Progenitor cell of endocrine pancreas (in vitro differentiated cells): ENCODE results near the gene LCE1E. TPM values are rescaled to one million over a fixed set of nuclear protein-coding genes. Genes with fewer than 3 reads are reported as not detected.

Experiments
- DNase-seq: peaks from one replicate; pipeline ENCODE4 v3.0.0; 2021; ENCODE audit warnings: low spot score; ENCODE audit not compliant: unreplicated experiment
- H3K27ac Mint-ChIP-seq: 2 replicates; pipeline ENCODE4 v1.8.0; 2021; ENCODE audit warnings: mild to moderate bottlenecking, moderate library complexity, mixed read lengths
- H3K27me3 Mint-ChIP-seq: 2 replicates; pipeline ENCODE4 v1.8.0; 2021; ENCODE audit warnings: mixed read lengths
- H3K36me3 Mint-ChIP-seq: 2 replicates; pipeline ENCODE4 v1.8.0; 2022; ENCODE audit warnings: mixed read lengths; ENCODE audit not compliant: insufficient read depth
- H3K4me1 Mint-ChIP-seq: 2 replicates; pipeline ENCODE4 v1.8.0; 2021; ENCODE audit warnings: low read depth, mixed read lengths
- H3K4me3 Mint-ChIP-seq: 2 replicates; pipeline ENCODE4 v1.8.0; 2021; ENCODE audit warnings: low read depth, mild to moderate bottlenecking, moderate library complexity, mixed read lengths
- H3K9me3 Mint-ChIP-seq: 2 replicates; pipeline ENCODE4 v1.8.0; 2021; ENCODE audit warnings: low read depth, mixed read lengths
- CTCF ChIP-seq: fragments of 200-600 bp; sonication (generic); IDR thresholded peaks from one replicate; pipeline ENCODE4 v1.5.0; 2021; ENCODE audit warnings: antibody characterized with exemption, mild to moderate bottlenecking; ENCODE audit not compliant: unreplicated experiment
- total RNA-seq: library from RNA; stranded (reverse); gene quantifications from 2 replicates; pipeline ENCODE4 v1.2.1, GENCODE V29; 2021

The LCE1E gene
- total RNA-seq, 1 donor from 2014 or later: not detected

- no peaks in the 10 kb centered on the region for H3K36me3 Mint-ChIP-seq
- no peak for TF ChIP-seq CTCF
Observed at GRCh38 chr1:152824964-152825363, 38.9 kb downstream of the LCE1E start.

GRCh38 chr1:152827173-152827572 lies 41.1 kb downstream of the LCE1E start, which contains the start of gene LCE1A:
TSS of gene LCE1A (plus strand) at chr1:152827473. CDS start at chr1:152827473, 0 bp downstream.
- H3K27me3 Mint-ChIP-seq: no peaks in the 10 kb centered on the region
- no peak within 1 kb of the TSS for H3K27ac Mint-ChIP-seq
- H3K9me3 Mint-ChIP-seq: peaks cover 56% of the 10 kb centered on the region
- H3K4me3 Mint-ChIP-seq: no peak within 1 kb of the TSS
- no peak for TF ChIP-seq CTCF
- no peaks in the 10 kb centered on the region for H3K4me1 Mint-ChIP-seq
- H3K36me3 Mint-ChIP-seq: no peaks in the 10 kb centered on the region
- DNase-seq: no peak

More at GRCh38 chr1:152824964-152825363, 38.9 kb downstream of the LCE1E start:
- no peak overlapping the region for H3K4me3 Mint-ChIP-seq
- peaks cover 52% of the 10 kb centered on the region for H3K9me3 Mint-ChIP-seq
- no peaks in the 10 kb centered on the region for H3K27me3 Mint-ChIP-seq
- DNase-seq: no peak
- no peaks in the 10 kb centered on the region for H3K4me1 Mint-ChIP-seq
- H3K27ac Mint-ChIP-seq: no peak overlapping the region

GRCh38 chr1:152836870-152837269 lies 50.8 kb downstream of the LCE1E start:
- Mint-ChIP-seq H3K27ac (no peak overlapping the region), H3K27me3 (no peaks in the 10 kb centered on the region), H3K4me1 (no peaks in the 10 kb centered on the region), H3K36me3 (no peaks in the 10 kb centered on the region), H3K4me3 (no peak overlapping the region), H3K9me3 (peaks cover 39% of the 10 kb centered on the region)
- DNase-seq: no peak
- TF ChIP-seq CTCF: no peak

Other genes starting within 250 kb of the LCE1E start
- gene LCE3E, start 219.5 kb upstream of the LCE1E start, total RNA-seq: not detected in 2 replicates
- gene LCE3D, start 205.7 kb upstream of the LCE1E start, total RNA-seq: not detected in 2 replicates
- gene LCE3C, start 186.0 kb upstream of the LCE1E start, total RNA-seq: not detected in 2 replicates
- gene LCE3B, start 172.4 kb upstream of the LCE1E start, total RNA-seq: not detected in 2 replicates
- gene LCE3A, start 163.2 kb upstream of the LCE1E start, total RNA-seq: not detected in 2 replicates
- gene LCE2D, start 122.9 kb upstream of the LCE1E start, total RNA-seq: not detected in 2 replicates
- not detected in 2 replicates for gene LCE2C, start 111.0 kb upstream of the LCE1E start, total RNA-seq
- not detected in 2 replicates for gene LCE2B, start 100.1 kb upstream of the LCE1E start, total RNA-seq
- not detected in 2 replicates for gene LCE2A, start 87.9 kb upstream of the LCE1E start, total RNA-seq
- gene LCE4A, start 78.1 kb upstream of the LCE1E start, total RNA-seq: not detected in 2 replicates
- gene KPRP, start 28.2 kb upstream of the LCE1E start, total RNA-seq: not detected in 2 replicates
- not detected in 2 replicates for gene LCE1F, start 11.1 kb upstream of the LCE1E start, total RNA-seq
- not detected in 2 replicates for gene LCE1D, start 10.5 kb downstream of the LCE1E start, total RNA-seq
- gene LCE1C, start 20.4 kb downstream of the LCE1E start, total RNA-seq: not detected in 2 replicates
- not detected in 2 replicates for gene LCE1B, start 25.7 kb downstream of the LCE1E start, total RNA-seq
- not detected in 2 replicates for gene LCE1A, start 41.2 kb downstream of the LCE1E start, total RNA-seq
- gene LCE6A, start 56.6 kb downstream of the LCE1E start, total RNA-seq: not detected in 2 replicates
- gene LCE7A, start 73.7 kb downstream of the LCE1E start, total RNA-seq: not detected in 2 replicates
- not detected in 2 replicates for gene SMCP, start 92.1 kb downstream of the LCE1E start, total RNA-seq
- gene IVL, start 122.3 kb downstream of the LCE1E start, total RNA-seq: not detected in 2 replicates
- not detected in 2 replicates for gene SPRR5, start 160.9 kb downstream of the LCE1E start, total RNA-seq
- not detected in 2 replicates for gene SPRR4, start 184.4 kb downstream of the LCE1E start, total RNA-seq
- gene SPRR1A, start 197.8 kb downstream of the LCE1E start, total RNA-seq: not detected in 2 replicates
- gene SPRR3, start 215.5 kb downstream of the LCE1E start, total RNA-seq: not detected in 2 replicates
- gene SPRR1B, start 244.9 kb downstream of the LCE1E start, total RNA-seq: not detected in 2 replicates